Measurements from ENCODE around the gene PMAIP1.

PMAIP1 gene

DNA sequence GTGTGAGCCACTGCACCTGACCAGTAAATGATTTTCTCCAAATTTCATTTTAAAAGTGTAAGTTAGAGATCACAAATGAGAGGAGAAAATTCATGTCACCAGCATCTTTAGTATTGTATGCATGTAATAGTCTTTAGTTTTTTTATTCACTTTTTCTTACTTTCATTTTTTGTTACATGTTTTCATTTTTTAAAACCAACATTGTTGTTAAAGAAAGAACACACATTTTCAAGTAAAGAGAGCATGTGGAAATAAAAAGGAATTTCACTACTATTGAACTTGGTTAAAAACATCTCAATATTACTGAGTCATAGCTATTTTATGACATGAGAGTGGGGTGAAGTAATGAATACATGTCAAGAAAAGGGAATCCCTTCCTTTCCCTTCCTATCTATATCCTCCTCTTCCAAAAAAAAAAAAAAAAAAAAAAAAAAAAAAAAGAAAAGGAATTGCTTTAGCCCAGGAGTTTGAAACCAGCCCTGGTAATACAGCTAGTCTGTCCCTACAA, 29.1 kb upstream of the PMAIP1 start:
- Mint-ChIP-seq H3K27ac (no peak overlapping the region), H3K4me3 (no peak overlapping the region), H3K27me3 (ENCODE audit: low read depth) (peaks cover 16% of the 10 kb centered on the region), H3K36me3 (ENCODE audit: low read depth) (no peaks in the 10 kb centered on the region), H3K9me3 (no peaks in the 10 kb centered on the region), H3K4me1 (no peaks in the 10 kb centered on the region)
- TF ChIP-seq, protein P1, sequence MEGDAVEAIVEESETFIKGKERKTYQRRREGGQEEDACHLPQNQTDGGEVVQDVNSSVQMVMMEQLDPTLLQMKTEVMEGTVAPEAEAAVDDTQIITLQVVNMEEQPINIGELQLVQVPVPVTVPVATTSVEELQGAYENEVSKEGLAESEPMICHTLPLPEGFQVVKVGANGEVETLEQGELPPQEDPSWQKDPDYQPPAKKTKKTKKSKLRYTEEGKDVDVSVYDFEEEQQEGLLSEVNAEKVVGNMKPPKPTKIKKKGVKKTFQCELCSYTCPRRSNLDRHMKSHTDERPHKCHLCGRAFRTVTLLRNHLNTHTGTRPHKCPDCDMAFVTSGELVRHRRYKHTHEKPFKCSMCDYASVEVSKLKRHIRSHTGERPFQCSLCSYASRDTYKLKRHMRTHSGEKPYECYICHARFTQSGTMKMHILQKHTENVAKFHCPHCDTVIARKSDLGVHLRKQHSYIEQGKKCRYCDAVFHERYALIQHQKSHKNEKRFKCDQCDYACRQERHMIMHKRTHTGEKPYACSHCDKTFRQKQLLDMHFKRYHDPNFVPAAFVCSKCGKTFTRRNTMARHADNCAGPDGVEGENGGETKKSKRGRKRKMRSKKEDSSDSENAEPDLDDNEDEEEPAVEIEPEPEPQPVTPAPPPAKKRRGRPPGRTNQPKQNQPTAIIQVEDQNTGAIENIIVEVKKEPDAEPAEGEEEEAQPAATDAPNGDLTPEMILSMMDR (IDR thresholded peaks at IDR 0.05; ENCODE audit: unreplicated experiment in 3 of 3): no peak

DNA sequence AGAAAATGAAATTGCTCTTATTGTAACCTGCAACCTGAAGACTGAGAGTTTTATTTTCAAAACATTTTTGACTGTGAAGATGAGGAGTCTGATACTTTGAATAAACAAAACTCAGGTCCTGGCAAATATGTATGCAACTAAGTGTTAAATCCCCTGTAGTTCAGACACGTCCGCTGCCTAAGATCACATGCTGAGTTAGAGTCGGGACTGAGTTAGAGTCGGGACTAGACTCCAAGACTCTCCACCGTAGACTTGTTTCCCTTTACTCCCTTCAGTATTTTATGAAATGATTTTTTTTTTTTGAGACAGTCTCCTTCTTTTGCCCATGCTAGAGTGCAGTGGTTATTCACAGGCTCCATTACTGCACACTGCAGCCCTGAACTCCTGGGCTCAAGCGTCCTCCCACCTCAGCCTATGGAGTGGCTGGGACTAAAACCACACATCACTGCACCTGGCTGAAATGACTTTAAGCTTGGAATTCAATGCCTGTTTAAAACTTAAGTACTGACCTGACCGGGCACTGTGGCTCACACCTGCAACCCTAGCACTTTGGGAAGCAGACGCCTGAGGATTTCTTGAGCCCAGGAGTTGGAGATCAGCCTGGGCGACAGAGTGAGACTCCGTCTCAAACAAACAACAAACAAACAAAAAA, 28.0 kb upstream of the PMAIP1 start:
- H3K4me3 Mint-ChIP-seq: no peak overlapping the region
- no peaks in the 10 kb centered on the region for H3K9me3 Mint-ChIP-seq
- no peaks in the 10 kb centered on the region for H3K4me1 Mint-ChIP-seq

DNA sequence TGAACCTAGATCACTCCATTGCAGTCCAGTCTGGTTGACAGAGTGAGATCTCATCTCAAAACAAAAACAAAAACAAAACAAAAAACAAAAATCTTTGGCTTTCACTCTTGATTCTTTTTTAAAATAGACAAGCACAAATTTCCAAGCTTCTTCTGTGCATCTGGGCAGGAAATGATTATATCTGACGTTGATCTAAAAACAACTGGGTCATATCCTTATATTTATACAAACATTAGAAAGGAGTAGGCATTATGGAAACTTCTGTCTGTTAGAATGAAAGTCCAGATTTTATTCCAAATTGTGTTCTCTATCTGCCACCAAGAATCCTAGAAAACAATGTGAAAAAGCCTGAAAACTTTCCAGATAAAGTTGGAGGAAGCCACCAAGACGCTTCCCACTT, 26.2 kb upstream of the PMAIP1 start:
- H3K4me1 Mint-ChIP-seq: no peaks in the 10 kb centered on the region
- no peak overlapping the region for H3K4me3 Mint-ChIP-seq
- no peaks in the 10 kb centered on the region for H3K9me3 Mint-ChIP-seq
- peaks cover 16% of the 10 kb centered on the region for H3K27me3 Mint-ChIP-seq (ENCODE audit: low read depth)
- H3K27ac Mint-ChIP-seq: no peak overlapping the region
- no peaks in the 10 kb centered on the region for H3K36me3 Mint-ChIP-seq (ENCODE audit: low read depth)
- TF ChIP-seq, protein P1 (IDR thresholded peaks at IDR 0.05; ENCODE audit: unreplicated experiment in 3 of 3): no peak

More for the DNA sequence above, 28.0 kb upstream of the PMAIP1 start:
- H3K27ac Mint-ChIP-seq: no peak overlapping the region
- peaks cover 16% of the 10 kb centered on the region for H3K27me3 Mint-ChIP-seq (ENCODE audit: low read depth)
- TF ChIP-seq, protein P1 (IDR thresholded peaks at IDR 0.05; ENCODE audit: unreplicated experiment in 3 of 3): no peak
- no peaks in the 10 kb centered on the region for H3K36me3 Mint-ChIP-seq (ENCODE audit: low read depth)

DNA sequence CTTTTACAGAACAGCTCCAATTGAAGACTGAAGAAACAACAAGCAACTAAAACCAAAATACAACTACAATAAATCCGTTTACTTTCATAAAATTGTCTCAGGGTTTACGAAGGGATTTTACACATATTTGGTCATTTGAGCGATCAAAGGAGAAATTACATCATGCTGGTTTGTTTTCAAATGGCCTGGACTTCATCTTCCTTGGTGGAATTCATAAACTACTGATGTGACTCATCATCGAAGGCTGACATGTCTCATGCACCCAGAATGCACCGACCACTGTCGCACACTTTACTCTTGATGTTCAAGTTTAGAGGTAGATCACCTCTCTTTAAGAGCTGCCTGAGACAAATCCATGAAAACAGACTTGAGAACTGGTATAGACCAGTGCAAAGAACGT, 25.6 kb upstream of the PMAIP1 start:
- peaks cover 16% of the 10 kb centered on the region for H3K27me3 Mint-ChIP-seq (ENCODE audit: low read depth)
- no peaks in the 10 kb centered on the region for H3K36me3 Mint-ChIP-seq (ENCODE audit: low read depth)
- no peaks in the 10 kb centered on the region for H3K9me3 Mint-ChIP-seq
- H3K27ac Mint-ChIP-seq: no peak overlapping the region
- TF ChIP-seq, protein P1 (IDR thresholded peaks at IDR 0.05; ENCODE audit: unreplicated experiment in 3 of 3): no peak
- H3K4me3 Mint-ChIP-seq: no peak overlapping the region
- H3K4me1 Mint-ChIP-seq: no peaks in the 10 kb centered on the region

DNA sequence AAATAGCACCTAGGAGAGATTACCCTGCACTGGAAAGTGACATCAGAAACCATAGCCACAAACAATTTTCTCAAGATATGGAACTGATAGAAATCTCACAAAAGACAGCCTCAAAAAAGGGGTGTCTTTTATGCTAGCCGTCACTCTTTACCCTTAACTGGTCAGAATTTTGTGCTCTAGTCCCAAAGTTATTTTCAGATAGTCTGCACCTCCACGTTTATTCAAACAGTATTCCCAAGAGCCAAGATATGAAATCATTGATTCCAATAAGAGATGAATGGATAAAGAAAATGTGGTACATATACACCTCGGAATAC, 23.5 kb upstream of the PMAIP1 start:
- H3K4me1 Mint-ChIP-seq: no peaks in the 10 kb centered on the region
- TF ChIP-seq, protein P1 (IDR thresholded peaks at IDR 0.05; ENCODE audit: unreplicated experiment in 3 of 3): no peak
- H3K27ac Mint-ChIP-seq: no peak overlapping the region
- H3K4me3 Mint-ChIP-seq: no peak overlapping the region
- H3K27me3 Mint-ChIP-seq (ENCODE audit: low read depth): peaks cover 16% of the 10 kb centered on the region
- no peaks in the 10 kb centered on the region for H3K36me3 Mint-ChIP-seq (ENCODE audit: low read depth)
- H3K9me3 Mint-ChIP-seq: no peaks in the 10 kb centered on the region

DNA sequence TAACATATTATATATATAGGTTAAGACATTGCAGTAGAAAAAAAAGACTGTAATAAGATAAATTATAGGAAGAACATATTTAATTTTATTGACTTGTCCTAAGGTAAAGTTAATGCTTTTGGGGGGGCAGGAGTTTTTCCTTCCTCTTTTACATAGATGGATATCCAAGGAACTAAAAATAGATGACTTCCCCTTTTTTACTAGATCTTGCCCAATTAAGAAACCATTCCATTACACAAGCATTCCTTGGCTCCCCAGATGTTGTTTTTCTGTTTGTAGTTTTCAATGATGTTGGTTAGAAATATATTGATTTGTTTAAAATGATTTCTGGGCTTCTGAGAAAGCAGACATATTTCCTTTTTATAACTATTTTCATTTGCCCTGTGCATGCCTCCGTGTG, 22.4 kb upstream of the PMAIP1 start:
- TF ChIP-seq, protein P1 (IDR thresholded peaks at IDR 0.05; ENCODE audit: unreplicated experiment in 3 of 3): no peak

More for the DNA sequence above, 22.4 kb upstream of the PMAIP1 start:
- Mint-ChIP-seq H3K4me1 (peaks cover 9% of the 10 kb centered on the region), H3K27me3 (ENCODE audit: low read depth) (peaks cover 9% of the 10 kb centered on the region), H3K9me3 (no peaks in the 10 kb centered on the region), H3K36me3 (ENCODE audit: low read depth) (no peaks in the 10 kb centered on the region), H3K27ac (no peak overlapping the region), H3K4me3 (no peak overlapping the region)
